ENCODE results near the gene YIF1A. TPM values are rescaled to one million over a fixed set of nuclear protein-coding genes. Genes with fewer than 3 reads are reported as not detected.
"Not testable (repeated sequence)": the region's sequence is repeated elsewhere in the genome, so short reads cannot be mapped to it uniquely, and the experiment has no call there.

Gene YIF1A
- total RNA-seq, 4 donors from 2014 or later, result 55.3 to 76.2 (median 74.1) TPM

- H3K4me3 ChIP-seq (ENCODE audit: low read depth, poor library complexity, severe bottlenecking), result no peak overlapping the region
- intact Hi-C loops (cut with DNase I; ENCODE audit: low total_unique reads), result no loop called here
- TF ChIP-seq POLR2A (IDR thresholded peaks at IDR 0.05) (no peak), CTCF (IDR thresholded peaks at IDR 0.05) (no peak)
- 93 to 96% methylated on average over 4 of the region's 4 CpGs for WGBS, 2 donors
- no peak for DNase-seq (ENCODE audit: low spot score in 2 of 2)
Observed at GRCh38 chr11:66259956-66260355, 29.0 kb downstream of the YIF1A start.

- 97 to 98% methylated on average over 2 of the region's 2 CpGs for WGBS, 2 donors
- TF ChIP-seq POLR2A (IDR thresholded peaks at IDR 0.05) (no peak), CTCF (IDR thresholded peaks at IDR 0.05) (no peak)
- intact Hi-C loops (cut with DNase I; ENCODE audit: low total_unique reads), result no loop called here
Observed at GRCh38 chr11:66259225-66259624, 29.7 kb downstream of the YIF1A start.

GRCh38 chr11:66258473-66258893 lies 30.5 kb downstream of the YIF1A start:
- DNase-seq (ENCODE audit: low spot score in 2 of 2), result no peak
- TF ChIP-seq CTCF (IDR thresholded peaks at IDR 0.05) (no peak), POLR2A (IDR thresholded peaks at IDR 0.05) (no peak)
- intact Hi-C loops (cut with DNase I; ENCODE audit: low total_unique reads), result no loop called here
- WGBS, 2 donors, result 5 to 6% methylated on average over 14 to 27 of the region's 28 CpGs
- peak overlapping the region; percentile 76 for H3K4me3 ChIP-seq (ENCODE audit: low read depth, poor library complexity, severe bottlenecking)

More at GRCh38 chr11:66259225-66259624, 29.7 kb downstream of the YIF1A start:
- H3K4me3 ChIP-seq (ENCODE audit: low read depth, poor library complexity, severe bottlenecking), result no peak overlapping the region
- DNase-seq (ENCODE audit: low spot score in 2 of 2), result no peak

- DNase-seq (ENCODE audit: low spot score in 2 of 2); H3K4me3 ChIP-seq (ENCODE audit: low read depth, poor library complexity, severe bottlenecking); intact Hi-C loops (cut with DNase I; ENCODE audit: low total_unique reads): not testable (repeated sequence)
- 59 to 67% methylated on average over 6 of the region's 6 CpGs for WGBS, 2 donors
Observed at GRCh38 chr11:66253081-66253480, 35.9 kb downstream of the YIF1A start.

- WGBS, 2 donors, result 65 to 72% methylated on average over 7 of the region's 7 CpGs
- intact Hi-C loops (cut with DNase I; ENCODE audit: low total_unique reads), result no loop called here
- TF ChIP-seq CTCF (IDR thresholded peaks at IDR 0.05), result no peak
- TF ChIP-seq POLR2A (IDR thresholded peaks at IDR 0.05), result no peak
- H3K4me3 ChIP-seq (ENCODE audit: low read depth, poor library complexity, severe bottlenecking), result no peak overlapping the region
- DNase-seq (ENCODE audit: low spot score in 2 of 2), result no peak
Observed at GRCh38 chr11:66251809-66252208, 37.1 kb downstream of the YIF1A start.

- intact Hi-C loops (cut with DNase I; ENCODE audit: low total_unique reads), result no loop called here
Observed at GRCh38 chr11:66248903-66249302, 40.0 kb downstream of the YIF1A start.

More at GRCh38 chr11:66248903-66249302, 40.0 kb downstream of the YIF1A start:
- no peak overlapping the region for H3K4me3 ChIP-seq (ENCODE audit: low read depth, poor library complexity, severe bottlenecking)
- 88 to 93% methylated on average over 6 of the region's 6 CpGs for WGBS, 2 donors
- TF ChIP-seq POLR2A (IDR thresholded peaks at IDR 0.05), result no peak
- TF ChIP-seq CTCF (IDR thresholded peaks at IDR 0.05), result no peak
- DNase-seq (ENCODE audit: low spot score in 2 of 2), result no peak

All from lower leg skin (tissue), 4 donors.